IMR-90 (cell line): ENCODE results near the gene NAT10. TPM values are rescaled to one million over a fixed set of nuclear protein-coding genes. Genes with fewer than 3 reads are reported as not detected.

ENCODE experiments used
- ATAC-seq: fragments of 200-7000 bp; cut with Tn5 transposase; 2 replicates; pipeline ENCODE4 v1.9.1; 2020; ENCODE audit warnings: low read depth, mild to moderate bottlenecking, moderate library complexity
- BruUV-seq: library from RNA; stranded (reverse); fragments of 400-500 nt; replicated peaks from 2 replicates; lab custom pipeline; 2021; lab: Mats Ljungman, UMichigan
- CTCF ChIA-PET: fragments of 300-600 bp; formaldehyde crosslinking; extraction: SDS; loops from one replicate; lab custom pipeline; 2021; ENCODE audit warnings: antibody characterized with exemption; lab: Yijun Ruan, JAX
- POLR2A ChIA-PET: fragments of 300-600 bp; sonication (Branson Sonifier 250); formaldehyde crosslinking; loops from one replicate; lab custom pipeline; 2022; ENCODE audit warnings: antibody characterized with exemption; ENCODE audit not compliant: unreplicated experiment; lab: Charles Lee
- DNase-seq: peaks from one replicate; pipeline ENCODE4 v3.0.0; 2013
- H2AFZ ChIP-seq: replicated peaks from 2 replicates; pipeline ENCODE3; 2013; ENCODE audit warnings: low read length, mild to moderate bottlenecking; ENCODE audit not compliant: poor library complexity
- H2AK5ac ChIP-seq: 2 replicates; pipeline ENCODE4 v1.6.1; 2013; ENCODE audit warnings: low read depth, low read length, inconsistent platforms
- H2AK9ac ChIP-seq: replicated peaks from 2 replicates; pipeline ENCODE3; 2013; ENCODE audit warnings: mild to moderate bottlenecking, low read depth, low read length, moderate library complexity; ENCODE audit not compliant: poor library complexity
- H2BK120ac ChIP-seq: 2 replicates; pipeline ENCODE4 v1.6.1; 2013; ENCODE audit warnings: low read depth, low read length, inconsistent platforms
- H2BK15ac ChIP-seq: 3 replicates; pipeline ENCODE4 v1.6.1; 2013; ENCODE audit warnings: low read depth, low read length, inconsistent platforms
- H2BK20ac ChIP-seq: 2 replicates; pipeline ENCODE4 v1.6.1; 2013; ENCODE audit warnings: low read depth, mild to moderate bottlenecking, inconsistent platforms, low read length, moderate library complexity
- H2BK5ac ChIP-seq: 2 replicates; pipeline ENCODE4 v1.6.1; 2013; ENCODE audit warnings: mild to moderate bottlenecking, low read depth, low read length, inconsistent platforms; ENCODE audit not compliant: poor library complexity, severe bottlenecking
- H3K14ac ChIP-seq: replicated peaks from 2 replicates; pipeline ENCODE4 v1.6.1; 2013; ENCODE audit warnings: low read depth, low read length, inconsistent platforms
- H3K18ac ChIP-seq: 2 replicates; pipeline ENCODE4 v1.6.1; 2013; ENCODE audit warnings: low read depth, low read length, control low read depth
- H3K23ac ChIP-seq: 2 replicates; pipeline ENCODE4 v1.6.1; 2013; ENCODE audit warnings: low read depth, low read length, inconsistent platforms
- H3K27ac ChIP-seq: 2 replicates; pipeline ENCODE4 v1.5.1; 2013; ENCODE audit warnings: mild to moderate bottlenecking, control low read depth, low read length; ENCODE audit not compliant: insufficient read depth
- H3K27me3 ChIP-seq: 2 replicates; pipeline ENCODE4 v1.6.1; 2013; ENCODE audit warnings: low read length; ENCODE audit not compliant: control insufficient read depth, insufficient read depth
- H3K36me3 ChIP-seq: 2 replicates; pipeline ENCODE4 v1.6.1; 2013; ENCODE audit warnings: low read length, mixed read lengths; ENCODE audit not compliant: control insufficient read depth, insufficient read depth
- H3K4ac ChIP-seq: 2 replicates; pipeline ENCODE4 v1.6.1; 2013; ENCODE audit warnings: low read depth, low read length, inconsistent platforms
- H3K4me1 ChIP-seq: 2 replicates; pipeline ENCODE4 v1.6.1; 2013; ENCODE audit warnings: low read length, mixed read lengths; ENCODE audit not compliant: control insufficient read depth, insufficient read depth
- H3K4me2 ChIP-seq: 2 replicates; pipeline ENCODE4 v1.6.1; 2013; ENCODE audit warnings: low read depth, mild to moderate bottlenecking, control low read depth, low read length, moderate library complexity
- H3K4me3 ChIP-seq: 2 replicates; pipeline ENCODE4 v1.5.1; 2013; ENCODE audit warnings: low read depth, mild to moderate bottlenecking, control low read depth, low read length, moderate library complexity; ENCODE audit not compliant: insufficient read depth
- H3K56ac ChIP-seq: 2 replicates; pipeline ENCODE4 v1.6.1; 2013; ENCODE audit warnings: low read length, inconsistent platforms; ENCODE audit not compliant: insufficient read depth; ENCODE audit errors: extremely low read depth
- H3K79me1 ChIP-seq, 2 experiments: 2 replicates each; pipeline ENCODE4 v1.6.1; 2013; ENCODE audit warnings: low read length in 2 of 2, inconsistent platforms in 1 of 2, low read depth in 1 of 2
- H3K9ac ChIP-seq: 2 replicates; pipeline ENCODE4 v1.6.1; 2013; ENCODE audit warnings: low read depth, low read length, control low read depth
- H3K9me1 ChIP-seq: 2 replicates; pipeline ENCODE4 v1.6.1; 2013; ENCODE audit warnings: low read length, inconsistent platforms; ENCODE audit not compliant: insufficient read depth
- H3K9me3 ChIP-seq: 2 replicates; pipeline ENCODE4 v1.6.1; 2013; ENCODE audit warnings: low read length; ENCODE audit not compliant: control insufficient read depth, insufficient read depth
- H4K20me1 ChIP-seq: 2 replicates; pipeline ENCODE4 v1.6.1; 2013; ENCODE audit warnings: low read length, inconsistent platforms; ENCODE audit not compliant: insufficient read depth
- H4K5ac ChIP-seq: 2 replicates; pipeline ENCODE4 v1.6.1; 2013; ENCODE audit warnings: mild to moderate bottlenecking, low read depth, low read length, control low read depth
- H4K8ac ChIP-seq, 2 experiments: 2 replicates each; pipeline ENCODE4 v1.6.1; 2013; ENCODE audit warnings: low read depth in 2 of 2, low read length in 2 of 2, control low read depth in 1 of 2, inconsistent platforms in 1 of 2
- H4K91ac ChIP-seq: 2 replicates; pipeline ENCODE4 v1.6.1; 2013; ENCODE audit warnings: low read depth, low read length, inconsistent platforms; ENCODE audit not compliant: insufficient read depth
- BHLHE40 ChIP-seq: fragments of 150-350 bp; IDR thresholded peaks from 2 replicates; pipeline ENCODE4 v1.6.1; 2016; ENCODE audit warnings: mild to moderate bottlenecking, low read depth, low read length
- CEBPB ChIP-seq: IDR thresholded peaks from 2 replicates; pipeline ENCODE4 v1.6.1; 2012; ENCODE audit warnings: low read depth, low read length, improper control_type of control experiment
- CHD1 ChIP-seq: IDR thresholded peaks from 2 replicates; pipeline ENCODE4 v1.6.1; 2012; ENCODE audit warnings: low read depth, low read length, improper control_type of control experiment
- CTCF ChIP-seq: conservative IDR thresholded peaks from 2 replicates; pipeline ENCODE4 v1.5.1; 2012; ENCODE audit warnings: mild to moderate bottlenecking, low read depth, low read length, improper control_type of control experiment
- FOS ChIP-seq: fragments of 150-350 bp; IDR thresholded peaks from 2 replicates; pipeline ENCODE4 v1.6.1; 2016; ENCODE audit warnings: low read depth, low read length
- MAFK ChIP-seq: IDR thresholded peaks from 2 replicates; pipeline ENCODE4 v1.6.1; 2012; ENCODE audit warnings: low read depth, low read length, improper control_type of control experiment
- MAZ ChIP-seq: IDR thresholded peaks from 2 replicates; pipeline ENCODE4 v1.6.1; 2012; ENCODE audit warnings: low read depth, mild to moderate bottlenecking, low read length, improper control_type of control experiment, moderate library complexity, borderline replicate concordance
- MXI1 ChIP-seq: IDR thresholded peaks from 2 replicates; pipeline ENCODE4 v1.6.1; 2012; ENCODE audit warnings: low read depth, mild to moderate bottlenecking, low read length, moderate library complexity, borderline replicate concordance
- NFE2L2 ChIP-seq: fragments of 150-350 bp; IDR thresholded peaks from 2 replicates; pipeline ENCODE4 v1.6.1; 2016; ENCODE audit warnings: low read depth, mild to moderate bottlenecking, low read length
- POLR2A ChIP-seq: IDR thresholded peaks from 2 replicates; pipeline ENCODE4 v1.6.1; 2012; ENCODE audit warnings: mild to moderate bottlenecking, low read depth, low read length
- RCOR1 ChIP-seq: IDR thresholded peaks from 2 replicates; pipeline ENCODE4 v1.6.1; 2012; ENCODE audit warnings: mild to moderate bottlenecking, low read length, improper control_type of control experiment; ENCODE audit not compliant: insufficient replicate concordance
- RFX5 ChIP-seq: IDR thresholded peaks from 2 replicates; pipeline ENCODE4 v1.8.0; 2012; ENCODE audit warnings: low read depth, mild to moderate bottlenecking, low read length, moderate library complexity
- SMC3 ChIP-seq: fragments of 150-350 bp; IDR thresholded peaks from 2 replicates; pipeline ENCODE4 v1.6.1; 2016; ENCODE audit warnings: low read depth, mild to moderate bottlenecking, antibody characterized with exemption, low read length, moderate library complexity
- USF2 ChIP-seq: fragments of 150-350 bp; IDR thresholded peaks from 2 replicates; pipeline ENCODE4 v1.6.1; 2017; ENCODE audit warnings: mild to moderate bottlenecking, antibody characterized with exemption, low read length, low read depth
- WGBS, 2 experiments: methylation state at CpG; one replicate each; pipeline versions ENCODE4 v1.1.5 to v1.1.7; 2013; ENCODE audit warnings: missing lambda C conversion rate in 2 of 2; ENCODE audit not compliant: insufficient read length in 1 of 2; ENCODE audit errors: extremely low coverage in 2 of 2; 5-methylcytosine and 5-hydroxymethylcytosine counted together
- dilution Hi-C: fragments of 300-500 bp; cut with HindIII; formaldehyde crosslinking; loops from one replicate; pipeline ENCODE4 v1.14.3; 2018; ENCODE audit warnings: low sequenced_read_pairs; ENCODE audit not compliant: unreplicated experiment
- in situ Hi-C: fragments of 300-500 bp; cut with MboI; formaldehyde crosslinking; loops from 3 replicates; pipeline ENCODE4 v1.14.3; 2019; ENCODE audit warnings: low sequenced_read_pairs, inconsistent platforms, mixed read lengths
- intact Hi-C: fragments of 100-400 bp; cut with micrococcal nuclease; formaldehyde crosslinking; loops from 2 replicates; pipeline ENCODE4 v1.10.0; 2022
- polyA plus RNA-seq, 3 experiments: library from polyadenylated mRNA; depleted of rRNA; stranded (reverse); fragments of >200 nt; gene quantifications; 2 replicates each; pipeline ENCODE4 v1.2.3, GENCODE V29; 2012; ENCODE audit warnings: low replicate concordance in 1 of 3
- total RNA-seq: library from RNA; depleted of rRNA; stranded (reverse); fragments of >200 nt; gene quantifications from 2 replicates; pipeline ENCODE4 v1.2.3, GENCODE V29; 2012
- TF ChIP-seq, protein P1 (sequence below): fragments of 150-350 bp; IDR thresholded peaks from 2 replicates; pipeline ENCODE4 v1.6.1; 2016; ENCODE audit warnings: low read depth, mild to moderate bottlenecking, low read length, moderate library complexity, borderline replicate concordance

Gene NAT10
- total and polyA plus RNA-seq, 2 of the 4 experiments (the other 2 are of a cell fraction), result 28.1 to 34.8 TPM

DNA sequence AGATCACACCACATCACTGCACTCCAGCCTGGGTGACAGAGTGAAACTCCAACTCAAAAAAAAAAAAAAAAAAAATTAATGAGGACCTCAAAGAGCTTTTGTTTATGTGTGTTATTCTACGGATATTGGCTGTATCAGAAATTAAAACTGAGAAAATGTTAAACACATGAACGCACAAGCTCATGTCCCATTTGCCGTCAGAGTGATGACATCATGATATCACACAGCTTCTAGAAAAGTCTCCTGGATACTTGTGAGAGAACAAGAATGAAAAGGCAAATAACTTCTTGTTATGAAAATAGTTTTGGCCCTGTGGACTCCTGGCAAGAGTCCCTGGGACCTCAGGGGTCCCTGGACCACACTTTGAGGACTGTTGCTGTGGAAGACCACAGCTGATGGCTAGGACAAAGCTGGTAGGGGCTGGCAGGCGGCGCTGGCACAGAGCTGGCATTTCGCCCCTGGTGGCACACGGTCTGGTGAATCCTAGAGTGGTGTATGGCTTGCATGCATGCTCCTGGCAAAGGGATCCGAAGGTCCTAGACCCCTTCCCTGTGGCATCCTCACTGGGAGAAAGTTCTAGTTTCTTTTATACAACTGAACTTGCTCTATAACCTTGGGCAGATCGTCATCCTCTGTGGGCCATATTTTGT lies 73.7 kb downstream of the NAT10 start:
- Histone ChIP-seq H3K4me1 (peaks cover 8% of the 10 kb centered on the region; the same call in 1 of the 2 replicates), H4K5ac (no peak overlapping the region), H3K9ac (no peak overlapping the region), H3K4me2 (no peak overlapping the region), H3K4ac (no peak overlapping the region), H3K27ac (no peak overlapping the region), H3K18ac (no peak overlapping the region), H3K9me3 (no peaks in the 10 kb centered on the region), H3K36me3 (no peaks in the 10 kb centered on the region), H4K20me1 (no peaks in the 10 kb centered on the region), H2BK5ac (no peak overlapping the region), H2AK5ac (no peak overlapping the region), H2BK15ac (no peak overlapping the region), H3K23ac (no peak overlapping the region), H3K9me1 (peaks cover 3% of the 10 kb centered on the region; the same call in 1 of the 2 replicates), H2BK20ac (no peak overlapping the region), H3K79me1 (no peaks in the 10 kb centered on the region), H4K91ac (no peak overlapping the region), H3K56ac (no peak overlapping the region), H2BK120ac (no peak overlapping the region), H4K8ac (no peak overlapping the region), H2AK9ac (no peak overlapping the region), H3K27me3 (peaks cover 3% of the 10 kb centered on the region), H3K4me3 (no peak overlapping the region), H2AFZ (no peak overlapping the region), H3K14ac (no peak overlapping the region)
- no TSS peak for BruUV-seq
- intact Hi-C loops, result no loop called here
- no peak for DNase-seq
- CTCF ChIA-PET, result interaction anchor here (0.6 to 1.5 kb wide), 3 partner anchors 10 to 178 kb away, joined by 3 read pairs; partner anchors contain the start of gene ABTB2
- ATAC-seq, result no peak
- dilution Hi-C loops, result loop anchor here (25.0 kb wide), 1 partner anchor 158 kb away; no protein-coding TSS in a partner anchor
- POLR2A ChIA-PET, result no interaction called here
- in situ Hi-C loops, result loop anchor here (5.0 to 10.0 kb wide), 2 partner anchors 178 to 316 kb away; partner anchors contain the start of gene ABTB2
- whole genome bisulfite sequencing, 2 experiments, result 60% methylated on average over 1 of the region's 9 CpGs; no CpG with 5 or more reads in 1 of the 2 experiments
- no peak for TF ChIP-seq POLR2A
- TF ChIP-seq, protein P1, sequence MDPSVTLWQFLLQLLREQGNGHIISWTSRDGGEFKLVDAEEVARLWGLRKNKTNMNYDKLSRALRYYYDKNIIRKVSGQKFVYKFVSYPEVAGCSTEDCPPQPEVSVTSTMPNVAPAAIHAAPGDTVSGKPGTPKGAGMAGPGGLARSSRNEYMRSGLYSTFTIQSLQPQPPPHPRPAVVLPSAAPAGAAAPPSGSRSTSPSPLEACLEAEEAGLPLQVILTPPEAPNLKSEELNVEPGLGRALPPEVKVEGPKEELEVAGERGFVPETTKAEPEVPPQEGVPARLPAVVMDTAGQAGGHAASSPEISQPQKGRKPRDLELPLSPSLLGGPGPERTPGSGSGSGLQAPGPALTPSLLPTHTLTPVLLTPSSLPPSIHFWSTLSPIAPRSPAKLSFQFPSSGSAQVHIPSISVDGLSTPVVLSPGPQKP, result no peak
- TF ChIP-seq MAZ, result no peak
- no peak for TF ChIP-seq RFX5
- no peak for TF ChIP-seq FOS
- no peak for TF ChIP-seq MXI1
- TF ChIP-seq MAFK, result no peak
- no peak for TF ChIP-seq SMC3
- TF ChIP-seq NFE2L2, result no peak
- no peak for TF ChIP-seq USF2
- TF ChIP-seq CHD1, result no peak
- no peak for TF ChIP-seq CEBPB
- TF ChIP-seq RCOR1, result no peak
- TF ChIP-seq CTCF, result no peak
- no peak for TF ChIP-seq BHLHE40
